NCI-H2029 treated with DMSO at 0.1 percent for 48 hours (cell line): ENCODE data around the gene SOX1.

Experiments used
- DNase-seq: peaks from one replicate; lab custom pipeline; 2025; lab: John Stamatoyannopoulos, UW

SOX1 gene

GRCh38 chr13:112072534-112073244 lies 5.7 kb downstream of the SOX1 start:
- DNase-seq: no peak

- DNase-seq: no peak
Observed at GRCh38 chr13:112073245-112074138, 6.5 kb downstream of the SOX1 start.

GRCh38 chr13:112074139-112074865 lies 7.4 kb downstream of the SOX1 start:
- no peak for DNase-seq

- no peak for DNase-seq
Observed at GRCh38 chr13:112077729-112078128, 10.8 kb downstream of the SOX1 start.

GRCh38 chr13:112078216-112078615 lies 11.3 kb downstream of the SOX1 start:
- DNase-seq: no peak

DNA sequence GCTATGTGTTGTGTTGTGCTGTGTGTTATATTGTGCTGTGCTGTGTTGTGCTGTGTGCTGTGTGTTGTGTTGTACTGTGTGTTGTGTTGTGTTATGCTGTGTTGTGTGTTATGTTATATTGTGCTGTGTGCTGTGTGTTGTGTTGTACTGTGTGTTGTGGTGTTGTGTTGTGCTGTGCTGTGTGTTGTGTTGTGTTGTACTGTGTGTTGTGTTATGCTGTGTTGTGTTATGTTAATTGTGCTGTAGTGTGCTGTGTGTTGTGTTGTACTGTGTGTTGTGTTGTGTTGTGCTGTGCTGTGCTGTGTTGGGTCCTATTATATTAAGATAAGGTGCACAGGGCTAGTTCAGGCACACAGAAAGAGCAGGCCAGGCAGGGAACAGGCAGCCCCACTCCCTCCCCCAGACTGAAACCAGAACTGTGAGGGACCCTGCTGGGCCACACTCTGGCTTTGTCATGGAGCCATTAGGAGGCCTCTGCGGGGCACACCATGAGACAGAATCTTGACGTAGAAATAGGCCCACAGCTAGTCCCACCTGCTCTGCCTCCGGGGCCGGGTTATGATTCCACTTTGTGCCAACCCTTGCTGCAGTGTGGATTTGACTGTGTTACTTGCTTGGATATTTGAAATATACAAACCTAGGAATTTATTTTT lies 12.1 kb downstream of the SOX1 start:
- no peak for DNase-seq

DNA sequence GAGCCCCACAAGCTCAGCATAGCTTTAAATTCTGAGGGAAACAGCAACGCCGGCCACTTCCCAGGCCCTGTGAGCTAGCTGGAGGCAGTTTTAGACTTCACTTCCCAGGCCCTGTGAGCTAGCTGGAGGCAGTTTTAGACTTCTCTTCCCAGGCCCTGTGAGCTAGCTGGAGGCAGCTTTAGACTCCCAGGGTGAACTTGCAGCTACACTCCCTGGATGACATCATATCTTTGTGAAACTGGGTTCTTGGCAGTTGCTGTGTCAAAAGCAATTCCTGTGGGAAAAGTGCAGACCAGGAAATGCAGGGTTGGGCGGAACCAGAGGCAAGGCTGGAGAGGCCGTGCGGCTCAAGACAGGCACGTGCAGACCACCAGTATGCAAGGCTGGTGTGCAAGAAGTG lies 12.7 kb downstream of the SOX1 start:
- no peak for DNase-seq

GRCh38 chr13:112083971-112084370 lies 17.0 kb downstream of the SOX1 start:
- no peak for DNase-seq

DNA sequence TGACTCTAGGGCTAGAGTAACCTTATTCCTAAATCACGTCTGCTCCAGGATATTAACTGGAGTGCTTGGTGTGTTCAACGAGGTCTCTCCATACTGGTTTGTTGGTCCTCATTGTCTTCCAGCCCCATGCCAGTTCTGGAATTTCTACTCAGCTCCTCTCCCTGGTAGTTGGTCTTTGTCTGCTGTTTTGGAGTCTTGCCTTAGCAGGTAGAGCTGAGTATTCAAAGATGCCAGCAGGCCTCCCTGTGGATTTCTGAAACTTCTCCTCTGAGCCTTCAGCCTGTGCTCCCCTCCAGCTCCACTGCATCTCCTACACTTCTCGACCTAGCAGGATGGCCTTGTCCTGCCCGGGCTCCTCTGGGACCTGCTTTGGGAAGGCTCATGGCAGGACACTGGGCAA lies 25.5 kb downstream of the SOX1 start:
- no peak for DNase-seq

DNA sequence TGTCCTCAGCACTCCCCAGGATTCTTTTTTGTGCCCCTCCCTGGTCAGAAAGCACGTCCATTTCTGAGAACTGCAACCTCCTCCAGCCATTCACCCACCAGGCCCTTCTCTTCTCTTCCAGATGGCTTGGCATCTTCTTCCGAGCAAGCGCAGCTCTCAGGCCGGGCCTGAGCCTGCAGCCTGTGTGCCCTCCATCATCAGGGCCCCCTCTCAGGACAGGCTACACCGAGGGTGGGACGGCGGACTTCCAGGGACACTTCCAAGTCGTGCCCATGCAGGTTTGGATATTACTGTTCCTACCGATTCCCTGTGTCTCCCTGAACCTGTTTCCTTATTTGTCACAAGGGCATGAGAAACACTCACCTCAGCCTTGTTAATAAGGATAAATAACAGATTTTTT lies 28.4 kb downstream of the SOX1 start:
- DNase-seq: no peak

DNA sequence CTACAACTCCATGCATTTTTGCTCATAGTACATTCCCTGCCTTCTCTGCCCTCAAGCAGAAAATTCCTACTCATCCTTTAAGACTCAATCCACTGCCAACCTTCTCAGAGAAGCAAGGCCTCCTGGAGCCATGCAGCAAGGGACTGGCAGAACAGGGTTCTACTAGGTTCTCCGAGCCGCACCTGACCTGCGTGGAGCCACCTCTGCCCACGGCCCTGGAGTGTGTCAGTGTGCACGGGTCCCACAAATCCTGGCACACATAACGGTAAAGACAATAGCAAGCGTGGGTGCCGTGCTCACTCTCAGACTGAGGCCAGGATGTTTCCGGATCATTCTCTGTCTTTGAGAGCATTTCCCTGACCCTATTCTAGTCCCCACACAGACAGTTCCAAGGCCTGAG lies 30.0 kb downstream of the SOX1 start:
- no peak for DNase-seq

DNA sequence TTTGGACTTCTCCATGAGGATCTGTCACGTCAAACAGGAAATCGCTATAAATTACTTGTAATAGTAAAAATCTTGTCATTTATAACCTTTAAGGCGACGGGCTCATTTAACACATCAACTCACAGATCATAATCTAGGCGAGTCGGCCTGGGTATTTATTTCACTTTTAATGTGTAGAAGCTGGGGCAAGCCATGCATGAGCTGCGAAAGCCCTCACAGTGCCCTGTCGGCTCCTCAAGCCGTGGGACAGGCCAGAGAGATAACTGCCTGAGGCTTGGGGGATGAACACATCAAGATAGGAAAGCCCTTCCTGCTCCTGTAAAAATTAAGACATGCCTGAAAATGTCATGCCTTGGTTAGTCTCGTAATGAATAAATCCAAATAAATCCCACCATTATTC lies 30.8 kb downstream of the SOX1 start:
- no peak for DNase-seq

DNA sequence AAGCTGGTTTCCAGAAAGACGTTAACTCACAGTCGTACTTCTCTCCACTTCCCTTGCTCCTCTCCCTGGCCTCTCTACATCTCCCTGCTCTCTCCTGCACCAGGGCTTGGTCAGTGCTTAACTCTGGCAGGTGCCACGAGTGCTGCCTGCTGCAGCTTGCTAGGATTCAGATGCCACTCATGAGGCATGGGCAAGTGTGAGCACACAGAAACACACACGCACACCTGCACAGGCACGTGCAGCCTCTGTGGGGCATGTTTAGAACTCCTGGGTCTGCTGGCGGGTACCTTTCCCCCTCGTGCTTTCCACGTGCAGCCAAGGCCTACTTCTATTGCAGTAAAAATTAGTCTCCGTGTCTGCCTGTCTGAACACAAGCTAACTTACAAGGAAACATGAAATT lies 31.8 kb downstream of the SOX1 start:
- no peak for DNase-seq

- DNase-seq: no peak
Observed at GRCh38 chr13:112101360-112101930, 34.5 kb downstream of the SOX1 start.

DNA sequence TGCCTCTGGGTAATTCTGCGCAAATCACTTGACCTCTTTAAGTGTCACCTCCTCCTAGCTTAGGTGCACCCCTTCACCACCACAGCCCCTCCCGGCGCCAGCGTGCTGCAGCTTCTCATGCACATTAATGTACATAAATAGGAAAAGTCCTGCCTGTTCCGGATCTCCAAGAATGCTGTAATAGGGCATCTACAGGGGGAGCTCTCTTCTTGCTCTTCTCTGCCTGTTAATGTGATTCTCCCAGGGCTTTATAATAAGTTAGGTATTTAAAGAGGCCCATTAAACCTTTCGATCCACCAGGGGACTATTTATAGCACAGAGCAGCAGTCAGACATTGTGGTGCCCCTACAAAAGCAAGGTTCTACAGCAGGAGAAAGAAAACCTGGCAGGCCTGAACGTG lies 35.3 kb downstream of the SOX1 start:
- no peak for DNase-seq

DNA sequence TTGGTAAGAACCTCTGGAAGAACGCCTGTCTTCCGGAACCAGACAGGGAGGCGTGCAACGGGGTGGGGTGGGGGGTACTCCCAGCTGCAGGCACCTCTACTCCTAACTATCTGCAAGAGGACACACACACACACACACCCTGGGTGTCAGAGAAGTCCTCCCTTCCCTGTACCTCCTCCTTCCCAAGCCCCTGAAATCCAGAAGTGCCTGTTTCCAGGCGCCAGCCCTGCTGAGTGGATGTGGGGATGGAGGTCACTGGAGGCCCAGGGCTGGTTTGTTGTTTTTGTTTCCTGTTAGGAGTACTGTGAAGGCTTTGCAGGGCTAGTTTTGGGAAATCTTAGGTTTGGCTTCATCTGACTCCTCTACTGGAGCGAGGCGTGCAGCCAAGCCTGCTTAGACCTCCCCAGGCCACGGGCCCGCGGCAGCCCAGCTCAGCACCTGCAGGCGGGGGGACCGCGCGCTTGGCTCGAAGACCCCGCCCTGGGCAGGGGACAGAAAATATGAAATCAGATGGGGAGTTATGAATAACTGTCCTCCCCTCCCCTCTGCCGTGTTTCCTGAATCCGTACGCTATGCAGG lies 36.4 kb downstream of the SOX1 start:
- DNase-seq: no peak

DNA sequence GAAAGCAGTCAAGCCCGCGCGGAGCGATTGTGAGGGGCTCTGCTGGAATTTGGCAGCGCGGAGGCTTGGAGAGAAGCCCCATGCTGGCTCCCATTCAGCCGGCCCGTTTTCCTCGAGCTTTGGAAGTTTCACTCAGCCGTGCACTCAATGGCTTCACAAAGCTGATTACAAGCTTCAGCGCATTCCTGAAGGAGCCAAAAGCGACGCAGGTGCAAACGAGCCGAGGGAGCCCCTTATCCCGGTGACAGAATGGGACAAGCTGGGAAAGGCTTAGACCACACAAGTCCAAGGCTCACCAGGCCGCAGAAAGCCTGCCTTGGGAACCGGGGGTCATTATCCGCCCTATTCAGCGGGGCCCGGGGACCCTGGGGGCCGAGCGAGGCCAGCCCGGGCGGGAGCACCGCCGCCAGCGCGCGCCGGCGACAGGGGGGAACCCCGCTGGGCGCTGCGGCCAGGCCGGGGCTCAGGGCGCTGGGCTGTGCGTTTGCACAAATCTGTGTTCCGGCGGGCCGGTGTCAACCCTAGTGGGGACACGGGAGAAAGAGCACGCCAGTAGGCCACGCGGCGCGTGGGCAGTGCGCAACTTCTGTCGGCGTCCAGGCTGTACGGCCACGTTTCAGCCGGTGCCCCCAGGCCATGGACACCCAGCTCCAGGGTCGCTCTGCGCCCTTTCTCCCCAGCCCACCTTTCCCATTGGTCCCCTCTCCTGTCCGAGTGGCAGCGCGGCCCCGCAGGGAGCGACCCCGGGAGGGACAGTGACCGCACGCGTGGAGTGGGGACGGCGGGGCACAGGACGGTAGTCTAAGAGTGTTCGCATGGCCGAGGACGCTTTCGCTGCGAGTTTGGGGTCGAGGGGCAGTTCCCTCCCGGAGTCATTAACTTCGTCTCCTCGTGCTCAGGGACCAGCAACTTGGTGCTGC lies 37.3 kb downstream of the SOX1 start:
- no peak for DNase-seq

- DNase-seq: no peak
Observed at GRCh38 chr13:112104881-112105234, 37.9 kb downstream of the SOX1 start.

DNA sequence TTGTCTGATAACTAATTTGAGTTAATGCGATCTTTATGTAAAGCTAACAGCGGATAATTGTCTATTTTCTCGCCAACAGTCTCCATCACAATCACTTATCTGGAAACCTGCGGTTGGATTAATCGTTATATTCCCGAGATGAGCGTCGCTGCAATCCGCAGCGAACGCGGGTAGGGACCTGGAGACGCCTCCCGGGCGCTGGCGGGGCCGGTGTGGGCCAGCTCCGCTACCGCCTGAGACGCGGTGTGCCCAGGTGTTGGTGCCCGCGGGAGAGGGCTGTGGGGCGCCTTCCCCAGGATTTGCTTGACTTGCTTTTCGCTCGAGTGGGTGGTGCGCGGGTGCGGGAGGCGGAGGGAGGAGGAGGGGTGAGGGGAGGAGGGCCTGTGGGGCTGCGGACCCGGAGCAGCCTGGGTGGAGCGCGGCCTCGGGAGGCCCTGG lies 38.3 kb downstream of the SOX1 start:
- no peak for DNase-seq

GRCh38 chr13:112105892-112106291 lies 38.9 kb downstream of the SOX1 start:
- no peak for DNase-seq
